ENCODE data around the gene C5orf34. TPM values are rescaled to one million over a fixed set of nuclear protein-coding genes. Genes with fewer than 3 reads are reported as not detected.

C5orf34 gene
- total RNA-seq, 1 experiment from 2014 or later = 5.9 TPM

GRCh38 chr5:43536972-43537371 is 22.0 kb upstream of the C5orf34 start:
- H3K36me3 Mint-ChIP-seq (ENCODE audit: insufficient read depth, unreplicated experiment) = peaks cover 94% of the 10 kb centered on the region

DNA sequence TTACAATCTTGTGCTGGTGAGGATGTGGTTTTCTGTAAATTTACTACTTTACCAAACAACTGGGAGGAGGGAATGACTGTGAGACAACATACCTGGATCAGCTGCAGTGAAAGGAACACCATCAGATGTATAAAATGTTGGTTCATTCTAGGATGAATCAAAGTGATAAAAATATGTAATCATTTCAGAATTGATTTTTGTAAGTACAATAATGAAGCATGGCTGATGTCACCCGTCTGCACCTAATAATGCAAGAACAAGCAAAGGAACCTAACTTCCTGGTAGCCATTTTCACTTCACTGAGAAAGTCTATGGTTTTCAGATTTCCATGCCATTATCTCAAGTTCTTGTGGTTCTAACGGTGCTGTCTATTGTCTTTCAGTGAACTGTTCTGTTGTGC is 18.7 kb upstream of the C5orf34 start:
- TF ChIP-seq, protein P1, sequence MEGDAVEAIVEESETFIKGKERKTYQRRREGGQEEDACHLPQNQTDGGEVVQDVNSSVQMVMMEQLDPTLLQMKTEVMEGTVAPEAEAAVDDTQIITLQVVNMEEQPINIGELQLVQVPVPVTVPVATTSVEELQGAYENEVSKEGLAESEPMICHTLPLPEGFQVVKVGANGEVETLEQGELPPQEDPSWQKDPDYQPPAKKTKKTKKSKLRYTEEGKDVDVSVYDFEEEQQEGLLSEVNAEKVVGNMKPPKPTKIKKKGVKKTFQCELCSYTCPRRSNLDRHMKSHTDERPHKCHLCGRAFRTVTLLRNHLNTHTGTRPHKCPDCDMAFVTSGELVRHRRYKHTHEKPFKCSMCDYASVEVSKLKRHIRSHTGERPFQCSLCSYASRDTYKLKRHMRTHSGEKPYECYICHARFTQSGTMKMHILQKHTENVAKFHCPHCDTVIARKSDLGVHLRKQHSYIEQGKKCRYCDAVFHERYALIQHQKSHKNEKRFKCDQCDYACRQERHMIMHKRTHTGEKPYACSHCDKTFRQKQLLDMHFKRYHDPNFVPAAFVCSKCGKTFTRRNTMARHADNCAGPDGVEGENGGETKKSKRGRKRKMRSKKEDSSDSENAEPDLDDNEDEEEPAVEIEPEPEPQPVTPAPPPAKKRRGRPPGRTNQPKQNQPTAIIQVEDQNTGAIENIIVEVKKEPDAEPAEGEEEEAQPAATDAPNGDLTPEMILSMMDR (IDR thresholded peaks at IDR 0.05; ENCODE audit: unreplicated experiment) = no peak
- BruUV-seq (replicated peaks) = no TSS peak
- Mint-ChIP-seq H3K27me3 (ENCODE audit: insufficient read depth, unreplicated experiment) (no peaks in the 10 kb centered on the region), H3K36me3 (ENCODE audit: insufficient read depth, unreplicated experiment) (peaks cover 94% of the 10 kb centered on the region), H3K27ac (ENCODE audit: low read depth, unreplicated experiment) (no peak overlapping the region), H3K4me3 (ENCODE audit: unreplicated experiment) (no peak overlapping the region), H3K9me3 (ENCODE audit: unreplicated experiment) (no peaks in the 10 kb centered on the region), H3K4me1 (ENCODE audit: insufficient read depth, unreplicated experiment) (no peaks in the 10 kb centered on the region)
- DNase-seq (ENCODE audit: unreplicated experiment) = no peak
- intact Hi-C loops (cut with micrococcal nuclease) = no loop called here
- ChIA-PET CTCF (interaction anchor here (0.9 kb wide), 1 partner anchor 112 kb away, joined by 3 read pairs; no protein-coding TSS in a partner anchor), POLR2A (interaction anchor here (0.6 to 1.4 kb wide), 2 partner anchors 19 to 21 kb away, joined by 3 read pairs; partner anchors contain the start of gene C5orf34)

More at GRCh38 chr5:43536972-43537371, 22.0 kb upstream of the C5orf34 start:
- Mint-ChIP-seq H3K4me3 (ENCODE audit: unreplicated experiment) (no peak overlapping the region), H3K27ac (ENCODE audit: low read depth, unreplicated experiment) (no peak overlapping the region), H3K27me3 (ENCODE audit: insufficient read depth, unreplicated experiment) (no peaks in the 10 kb centered on the region), H3K4me1 (ENCODE audit: insufficient read depth, unreplicated experiment) (no peaks in the 10 kb centered on the region), H3K9me3 (ENCODE audit: unreplicated experiment) (no peaks in the 10 kb centered on the region)
- TF ChIP-seq, protein P1 (IDR thresholded peaks at IDR 0.05; ENCODE audit: unreplicated experiment) = no peak
- BruUV-seq (replicated peaks) = no TSS peak
- CTCF ChIA-PET = interaction anchor here (0.7 kb wide), 1 partner anchor 12 kb away, joined by 3 read pairs; no protein-coding TSS in a partner anchor
- intact Hi-C loops (cut with micrococcal nuclease) = no loop called here
- POLR2A ChIA-PET = no interaction called here
- DNase-seq (ENCODE audit: unreplicated experiment) = no peak

DNA sequence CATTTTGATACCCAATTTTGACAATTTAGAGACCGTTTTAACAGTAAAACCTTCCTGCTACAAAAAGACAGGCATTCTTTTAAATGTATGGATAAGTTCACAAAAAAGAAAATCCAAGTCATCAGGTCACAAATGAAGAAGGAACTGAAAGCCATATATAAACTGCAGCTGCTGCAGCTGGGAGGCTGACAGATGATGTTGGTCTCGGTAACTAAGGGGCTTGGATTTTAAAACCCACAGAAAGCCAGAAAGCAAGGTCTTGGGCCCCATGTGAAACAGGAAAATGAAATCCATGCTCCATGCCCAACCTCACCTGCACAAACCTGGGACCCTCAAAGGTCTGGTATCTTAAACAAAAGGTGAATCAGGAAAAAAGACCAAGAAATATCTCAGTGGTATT is 15.7 kb upstream of the C5orf34 start:
- intact Hi-C loops (cut with micrococcal nuclease) = no loop called here
- ChIA-PET POLR2A (interaction anchor here (0.6 to 1.2 kb wide), 2 partner anchors 10 to 169 kb away, joined by 5 to 6 read pairs; no protein-coding TSS in a partner anchor), CTCF (interaction anchor here (0.6 to 1.1 kb wide), 3 partner anchors 10 to 130 kb away, joined by 3 read pairs; no protein-coding TSS in a partner anchor)
- H3K4me3 Mint-ChIP-seq (ENCODE audit: unreplicated experiment) = no peak overlapping the region
- no peaks in the 10 kb centered on the region for H3K9me3 Mint-ChIP-seq (ENCODE audit: unreplicated experiment)
- no peak overlapping the region for H3K27ac Mint-ChIP-seq (ENCODE audit: low read depth, unreplicated experiment)
- TF ChIP-seq, protein P1 (IDR thresholded peaks at IDR 0.05; ENCODE audit: unreplicated experiment) = no peak
- H3K36me3 Mint-ChIP-seq (ENCODE audit: insufficient read depth, unreplicated experiment) = peaks cover 89% of the 10 kb centered on the region
- H3K27me3 Mint-ChIP-seq (ENCODE audit: insufficient read depth, unreplicated experiment) = no peaks in the 10 kb centered on the region
- no TSS peak for BruUV-seq (replicated peaks)
- no peaks in the 10 kb centered on the region for H3K4me1 Mint-ChIP-seq (ENCODE audit: insufficient read depth, unreplicated experiment)
- DNase-seq (ENCODE audit: unreplicated experiment) = no peak

GRCh38 chr5:43523662-43524072 is 8.7 kb upstream of the C5orf34 start:
- Mint-ChIP-seq H3K36me3 (ENCODE audit: insufficient read depth, unreplicated experiment) (peaks cover 42% of the 10 kb centered on the region), H3K27me3 (ENCODE audit: insufficient read depth, unreplicated experiment) (no peaks in the 10 kb centered on the region), H3K4me1 (ENCODE audit: insufficient read depth, unreplicated experiment) (no peaks in the 10 kb centered on the region), H3K4me3 (ENCODE audit: unreplicated experiment) (no peak overlapping the region), H3K9me3 (ENCODE audit: unreplicated experiment) (no peaks in the 10 kb centered on the region), H3K27ac (ENCODE audit: low read depth, unreplicated experiment) (no peak overlapping the region)
- TF ChIP-seq, protein P1 (IDR thresholded peaks at IDR 0.05; ENCODE audit: unreplicated experiment) = no peak
- ChIA-PET CTCF (interaction anchor here (0.5 to 0.7 kb wide), 2 partner anchors 32 to 1352 kb away, joined by 3 read pairs; no protein-coding TSS in a partner anchor), POLR2A (interaction anchor here (1.0 to 2.7 kb wide), 2 partner anchors 8 to 11 kb away, joined by 3 to 23 read pairs; partner anchors contain the start of gene C5orf34)
- no peak for DNase-seq (ENCODE audit: unreplicated experiment)
- intact Hi-C loops (cut with micrococcal nuclease) = no loop called here
- no TSS peak for BruUV-seq (replicated peaks)
